Left lung (tissue), 10 donors: ENCODE data around the gene STYXL1. TPM values are rescaled to one million over a fixed set of nuclear protein-coding genes. Genes with fewer than 3 reads are reported as not detected.
"Not testable (repeated sequence)": the region's sequence is repeated elsewhere in the genome, so short reads cannot be mapped to it uniquely, and the experiment has no call there.

Experiments
- ATAC-seq: fragments of 200-7000 bp; cut with Tn5 transposase; one replicate; pipeline ENCODE4 v1.9.1; 2020; ENCODE audit warnings: moderate library complexity
- DNase-seq, 4 donors: peaks; one replicate each; pipeline ENCODE4 v3.0.0-alpha.2; 2013 to 2020
- H3K27ac ChIP-seq, 2 donors: fragments of 200-600 bp; sonication (generic) in 1 of 2; one replicate each; pipeline versions ENCODE4 v1.5.0 to v1.8.0; 2020 to 2021
- H3K27me3 ChIP-seq, 2 donors: fragments of 200-600 bp; sonication (generic) in 1 of 2; one replicate each; pipeline versions ENCODE4 v1.5.0 to v1.8.0; 2020 to 2021
- H3K36me3 ChIP-seq, 2 donors: fragments of 200-600 bp; sonication (generic) in 1 of 2; one replicate each; pipeline versions ENCODE4 v1.5.0 to v1.8.0; 2020 to 2021
- H3K4me1 ChIP-seq, 2 donors: fragments of 200-600 bp; one replicate each; pipeline ENCODE4 v1.8.0; 2021
- H3K4me3 ChIP-seq, 2 donors: fragments of 200-600 bp; sonication (generic) in 1 of 2; one replicate each; pipeline versions ENCODE4 v1.5.0 to v1.8.0; 2020 to 2021; ENCODE audit warnings: mild to moderate bottlenecking in 1 of 2
- H3K9me3 ChIP-seq, 2 donors: fragments of 200-600 bp; sonication (generic) in 1 of 2; one replicate each; pipeline versions ENCODE4 v1.5.0 to v1.8.0; 2020 to 2021
- intact Hi-C, 2 donors: fragments of 100-400 bp; cut with DNase I; formaldehyde crosslinking; loops; one replicate each; pipeline versions ENCODE4 v1.11.2 to v1.14.2; 2022
- polyA plus RNA-seq, 6 donors: library from polyadenylated mRNA; unstranded; fragments of 120-200 nt; gene quantifications; one replicate each; pipeline ENCODE4 v1.2.1, GENCODE V29; 2013; ENCODE audit not compliant: insufficient read length in 6 of 6
- total RNA-seq, 2 donors: library from RNA; stranded (reverse); fragmentation: NEBNext Ultra II Directional; extraction: Animal tissue kit (Norgen Biotek cat#: 25700); gene quantifications; one replicate each; pipeline ENCODE4 v1.2.1, GENCODE V29; 2021
- TF ChIP-seq, protein P1 (sequence below), 2 donors: fragments of 200-600 bp; sonication (generic) in 1 of 2; IDR thresholded peaks; one replicate each; pipeline versions ENCODE4 v1.5.0 to v1.8.0; 2021; ENCODE audit warnings: antibody characterized with exemption in 2 of 2
- donor health status: DM: no; HTN: yes; CAD: no.
- donor health status: DM: no; HTN: no; CAD: no.

The STYXL1 gene
- total and polyA plus RNA-seq, 8 donors: 32.4 to 49.5 (median 37.7) TPM

DNA sequence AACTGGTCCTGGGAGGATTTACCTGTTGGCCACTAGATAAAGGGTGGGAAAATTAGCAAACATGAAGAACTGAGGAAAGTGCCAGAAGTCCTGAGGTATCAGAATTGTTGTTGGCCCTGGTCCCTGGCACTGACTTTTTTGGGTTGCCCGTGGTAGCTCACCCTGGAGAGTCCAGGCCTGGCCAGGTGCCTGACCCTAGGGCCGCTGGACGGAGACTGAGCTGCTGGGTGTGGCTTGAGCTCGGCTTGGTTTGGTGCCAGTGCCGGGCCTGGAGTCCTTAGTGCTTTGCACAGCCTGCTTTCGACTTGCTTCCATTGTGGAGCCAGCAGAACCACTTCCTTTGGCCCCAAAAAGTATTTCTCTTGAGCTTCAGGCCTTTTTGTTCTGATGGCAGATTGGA lies 13.0 kb upstream of the STYXL1 start:
- intact Hi-C loops: no loop called here
- H3K4me1 ChIP-seq: no peaks in the 10 kb centered on the region
- TF ChIP-seq, protein P1, sequence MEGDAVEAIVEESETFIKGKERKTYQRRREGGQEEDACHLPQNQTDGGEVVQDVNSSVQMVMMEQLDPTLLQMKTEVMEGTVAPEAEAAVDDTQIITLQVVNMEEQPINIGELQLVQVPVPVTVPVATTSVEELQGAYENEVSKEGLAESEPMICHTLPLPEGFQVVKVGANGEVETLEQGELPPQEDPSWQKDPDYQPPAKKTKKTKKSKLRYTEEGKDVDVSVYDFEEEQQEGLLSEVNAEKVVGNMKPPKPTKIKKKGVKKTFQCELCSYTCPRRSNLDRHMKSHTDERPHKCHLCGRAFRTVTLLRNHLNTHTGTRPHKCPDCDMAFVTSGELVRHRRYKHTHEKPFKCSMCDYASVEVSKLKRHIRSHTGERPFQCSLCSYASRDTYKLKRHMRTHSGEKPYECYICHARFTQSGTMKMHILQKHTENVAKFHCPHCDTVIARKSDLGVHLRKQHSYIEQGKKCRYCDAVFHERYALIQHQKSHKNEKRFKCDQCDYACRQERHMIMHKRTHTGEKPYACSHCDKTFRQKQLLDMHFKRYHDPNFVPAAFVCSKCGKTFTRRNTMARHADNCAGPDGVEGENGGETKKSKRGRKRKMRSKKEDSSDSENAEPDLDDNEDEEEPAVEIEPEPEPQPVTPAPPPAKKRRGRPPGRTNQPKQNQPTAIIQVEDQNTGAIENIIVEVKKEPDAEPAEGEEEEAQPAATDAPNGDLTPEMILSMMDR (IDR thresholded peaks at IDR 0.05): no peak
- peaks cover 0 to 99% of the 10 kb centered on the region in 2 donors for H3K36me3 ChIP-seq
- DNase-seq (no peak), ATAC-seq (no peak)
- no peak overlapping the region for H3K4me3 ChIP-seq
- no peaks in the 10 kb centered on the region for H3K27me3 ChIP-seq
- no peaks in the 10 kb centered on the region for H3K9me3 ChIP-seq
- H3K27ac ChIP-seq: no peak overlapping the region

DNA sequence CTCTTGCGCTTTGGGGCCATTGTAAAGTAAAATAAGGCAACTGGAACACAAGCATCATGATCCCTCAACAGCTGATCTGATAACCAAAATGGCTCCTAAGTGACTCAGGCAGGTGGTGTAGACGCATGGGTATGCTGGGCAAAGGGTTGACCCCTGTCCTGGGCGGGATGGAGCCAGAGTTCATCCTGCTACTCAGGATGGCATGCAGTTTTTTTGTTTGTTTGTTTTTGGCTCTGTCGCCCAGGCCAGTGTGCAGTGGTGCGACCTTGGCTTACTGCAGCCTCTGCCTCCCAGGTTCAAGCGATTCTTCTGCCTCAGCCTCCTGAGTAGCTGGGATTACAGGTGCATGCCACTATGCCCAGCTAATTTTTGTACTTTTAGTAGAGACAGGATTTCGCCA lies 10.9 kb upstream of the STYXL1 start:
- H3K36me3 ChIP-seq: peaks cover 0 to 97% of the 10 kb centered on the region in 2 donors
- H3K4me3 ChIP-seq, DNase-seq, H3K4me1 ChIP-seq, ATAC-seq, H3K27ac ChIP-seq, H3K27me3 ChIP-seq, H3K9me3 ChIP-seq, intact Hi-C loops: not testable (repeated sequence)

DNA sequence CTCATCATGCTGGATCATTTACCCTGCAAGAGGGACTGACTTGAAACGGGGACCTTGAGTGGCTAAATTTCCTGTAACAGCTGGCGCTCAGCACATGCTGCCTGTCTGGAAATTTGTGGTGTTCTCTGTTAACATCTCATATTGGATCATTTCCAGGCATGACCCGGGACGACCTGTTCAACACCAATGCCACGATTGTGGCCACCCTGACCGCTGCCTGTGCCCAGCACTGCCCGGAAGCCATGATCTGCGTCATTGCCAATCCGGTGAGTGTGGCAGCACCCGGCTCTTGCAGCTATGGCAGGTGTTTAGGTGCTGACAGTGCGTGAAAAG lies 10.0 kb upstream of the STYXL1 start:
- peaks cover 0 to 92% of the 10 kb centered on the region in 2 donors for H3K36me3 ChIP-seq
- no peak overlapping the region for H3K4me3 ChIP-seq
- H3K4me1 ChIP-seq: peaks cover 0 to 9% of the 10 kb centered on the region in 2 donors
- H3K27me3 ChIP-seq: no peaks in the 10 kb centered on the region
- no peaks in the 10 kb centered on the region for H3K9me3 ChIP-seq
- intact Hi-C loops: no loop called here
- no peak for DNase-seq
- ATAC-seq: no peak
- no peak overlapping the region for H3K27ac ChIP-seq
- TF ChIP-seq, protein P1 (IDR thresholded peaks at IDR 0.05): no peak

DNA sequence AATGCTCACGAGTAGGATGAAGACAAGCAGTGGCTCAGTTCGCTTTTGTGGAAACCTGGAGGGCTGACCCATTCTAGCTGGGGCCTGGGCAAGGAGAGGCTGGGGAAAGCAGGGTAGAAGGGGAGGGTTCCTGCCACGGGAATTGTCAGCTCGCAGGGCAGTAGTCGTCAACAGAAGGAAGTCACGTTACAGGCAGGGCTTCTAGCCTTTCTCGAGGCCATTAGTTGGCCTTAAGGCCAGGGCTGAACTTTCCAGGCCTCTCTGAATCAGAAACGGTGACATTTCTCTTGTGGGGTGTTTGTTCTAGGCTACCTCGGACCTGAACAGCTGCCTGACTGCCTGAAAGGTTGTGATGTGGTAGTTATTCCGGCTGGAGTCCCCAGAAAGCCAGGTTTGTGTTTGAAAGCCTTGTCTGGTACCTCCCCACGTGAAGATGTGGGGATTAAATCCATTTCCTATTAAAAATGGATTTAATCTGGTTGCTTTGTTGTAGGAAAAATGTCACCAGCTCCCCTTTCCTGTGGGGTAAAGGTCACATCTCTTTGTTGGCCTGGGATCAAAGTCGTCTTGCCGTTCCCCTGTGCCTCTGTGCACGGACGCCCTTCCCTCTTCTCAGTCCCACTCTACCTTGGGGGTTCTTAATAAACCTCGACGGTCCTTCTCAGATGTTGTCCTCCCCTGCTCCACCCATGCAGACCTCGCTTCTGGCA lies 9.5 kb upstream of the STYXL1 start:
- Histone ChIP-seq H3K27me3 (no peaks in the 10 kb centered on the region), H3K4me1 (peaks cover 0 to 9% of the 10 kb centered on the region in 2 donors), H3K4me3 (no peak overlapping the region), H3K27ac (no peak overlapping the region), H3K9me3 (no peaks in the 10 kb centered on the region), H3K36me3 (peaks cover 0 to 90% of the 10 kb centered on the region in 2 donors)
- intact Hi-C loops: no loop called here
- ATAC-seq: no peak
- DNase-seq: no peak
- TF ChIP-seq, protein P1 (IDR thresholded peaks at IDR 0.05): no peak

DNA sequence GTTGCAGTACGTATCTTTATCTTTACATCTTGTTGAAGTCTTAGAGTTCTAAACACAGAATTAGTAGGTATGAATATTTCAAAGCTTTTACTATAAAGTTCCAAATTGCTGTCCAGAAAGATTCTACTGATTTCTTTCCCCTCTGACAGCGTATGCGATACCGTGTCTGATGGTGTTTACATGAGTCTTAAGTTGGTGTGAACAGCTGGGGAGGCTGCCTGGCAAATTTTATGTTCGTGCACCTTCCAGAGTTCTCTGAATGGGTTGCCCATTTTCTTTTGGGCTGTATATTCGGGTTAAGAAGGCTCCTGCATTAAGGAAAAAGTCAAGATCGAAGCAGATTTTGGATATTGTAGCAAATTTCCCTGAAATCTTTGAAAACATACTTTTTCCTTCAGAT lies 8.4 kb upstream of the STYXL1 start:
- Histone ChIP-seq H3K9me3 (no peaks in the 10 kb centered on the region), H3K4me1 (peaks cover 0 to 9% of the 10 kb centered on the region in 2 donors), H3K36me3 (peaks cover 0 to 90% of the 10 kb centered on the region in 2 donors), H3K27me3 (no peaks in the 10 kb centered on the region), H3K4me3 (no peak overlapping the region), H3K27ac (no peak overlapping the region)
- ATAC-seq (no peak), DNase-seq (no peak)
- intact Hi-C loops: no loop called here
- TF ChIP-seq, protein P1 (IDR thresholded peaks at IDR 0.05): no peak
